HG03139 (cell line): ENCODE measurements around the gene RGS6.

Source experiments
- ATAC-seq: cut with Tn5 transposase; IDR thresholded peaks from one replicate; pipeline ENCODE4 v1.9.1; 2021; ENCODE audit not compliant: unreplicated experiment

Gene RGS6

DNA sequence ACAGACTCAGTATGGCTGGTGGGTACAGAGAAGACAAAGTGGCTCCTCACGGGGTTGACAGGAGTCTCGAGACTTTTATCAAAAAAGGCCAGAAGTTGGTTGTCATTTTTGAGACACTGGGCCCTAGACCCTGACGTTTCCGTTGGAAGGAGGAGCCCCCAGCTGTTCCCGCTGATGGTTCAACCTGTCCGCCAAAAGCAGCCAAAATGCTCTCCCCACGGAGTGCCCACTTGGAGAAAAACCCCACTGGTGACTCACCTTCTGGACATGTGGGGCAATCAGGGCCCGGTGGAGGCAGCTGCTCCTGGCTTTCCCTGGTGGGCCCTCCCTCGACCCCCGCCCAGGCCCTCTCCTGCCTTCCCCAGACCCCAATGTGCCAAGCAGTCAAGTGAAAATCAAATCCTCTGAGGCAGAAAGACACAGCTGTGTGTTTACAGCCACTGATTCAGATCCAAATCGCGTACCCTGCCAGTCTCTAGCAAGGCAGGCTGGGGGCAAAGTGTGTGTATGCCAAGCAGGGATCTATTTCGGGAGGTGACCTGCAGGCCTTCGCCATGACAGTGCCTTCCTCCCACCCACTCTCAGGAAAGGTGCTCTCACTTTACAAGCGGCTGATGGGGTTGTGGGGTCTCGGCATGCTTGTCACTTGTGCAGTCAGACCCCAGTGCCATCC is 614.3 kb downstream of the RGS6 start:
- no peak for ATAC-seq

DNA sequence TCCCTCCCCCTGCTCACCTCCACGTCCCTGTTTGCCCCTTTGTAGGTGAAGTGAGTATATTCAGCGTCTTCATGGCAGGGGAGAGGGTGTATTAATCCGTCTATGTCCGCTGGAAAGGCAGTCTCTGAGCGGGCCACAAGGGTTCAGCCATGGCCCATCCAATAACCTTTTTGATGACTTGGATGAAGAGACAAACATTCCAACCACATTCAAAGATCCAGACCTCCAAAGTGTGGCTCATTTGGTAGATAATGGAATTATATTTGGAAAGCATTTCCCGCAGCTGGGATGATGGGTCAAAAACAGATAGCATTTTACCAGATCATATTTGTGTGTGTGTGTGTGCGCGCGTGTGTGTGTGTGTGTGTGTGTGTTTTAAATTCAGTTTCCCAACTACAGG is 615.8 kb downstream of the RGS6 start:
- no peak for ATAC-seq

DNA sequence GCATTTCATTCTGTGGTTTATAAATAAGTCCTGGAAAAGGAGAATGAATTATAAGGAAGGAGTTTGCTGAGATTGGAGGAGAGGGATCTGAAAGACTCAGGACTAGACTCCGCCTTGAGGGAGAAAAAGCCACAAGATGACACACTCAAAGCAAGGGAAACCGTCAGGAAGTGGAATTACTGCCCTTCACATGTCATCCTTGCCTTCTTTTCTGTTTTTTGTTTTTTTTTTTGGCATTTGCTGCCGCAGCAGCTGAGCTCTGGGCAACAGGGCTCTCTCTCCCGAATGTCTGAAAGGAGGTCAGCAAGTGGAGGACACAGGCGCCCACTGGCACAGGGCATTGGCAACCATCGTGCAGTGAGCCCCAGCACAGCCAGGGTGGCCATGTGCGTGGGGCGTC is 616.8 kb downstream of the RGS6 start:
- ATAC-seq, result no peak

DNA sequence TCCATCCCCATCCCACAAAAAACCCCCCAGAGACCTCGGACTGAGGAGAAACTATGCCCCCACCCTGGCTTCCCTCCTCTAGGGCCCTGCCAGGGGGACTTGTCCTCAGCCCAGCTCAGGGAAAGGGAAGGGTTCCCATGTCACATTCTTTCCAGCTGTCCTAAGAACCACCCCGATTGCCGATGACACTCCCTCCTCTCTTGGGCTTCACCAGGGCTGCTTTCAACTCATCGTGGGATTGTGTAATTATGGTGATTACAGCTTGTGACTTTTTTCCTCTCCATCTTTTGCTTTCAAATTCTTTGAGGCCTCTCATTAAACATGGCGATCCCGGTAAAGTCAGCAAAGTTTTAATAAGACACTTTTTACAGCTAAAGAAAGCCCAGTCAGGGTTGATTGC is 617.6 kb downstream of the RGS6 start:
- ATAC-seq, result no peak

DNA sequence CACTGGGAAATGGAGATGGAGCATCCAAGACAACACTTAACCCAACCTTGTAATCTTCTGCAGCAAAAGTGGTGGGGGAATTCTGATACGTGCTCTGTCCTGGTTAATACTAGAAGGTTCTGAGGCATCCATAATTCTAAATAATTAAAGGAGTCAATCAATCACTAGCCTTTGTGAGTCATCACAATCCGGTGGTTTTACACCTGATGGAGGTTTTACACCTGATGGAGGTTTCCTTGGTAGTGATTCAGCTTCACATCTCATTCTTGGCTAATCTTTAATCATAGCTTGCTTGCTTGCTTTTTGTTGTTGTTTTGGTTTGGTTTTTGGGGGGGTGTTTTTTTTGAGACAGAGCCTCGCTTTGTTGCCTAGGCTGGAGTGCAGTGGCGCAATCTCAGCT is 618.3 kb downstream of the RGS6 start:
- no peak for ATAC-seq

DNA sequence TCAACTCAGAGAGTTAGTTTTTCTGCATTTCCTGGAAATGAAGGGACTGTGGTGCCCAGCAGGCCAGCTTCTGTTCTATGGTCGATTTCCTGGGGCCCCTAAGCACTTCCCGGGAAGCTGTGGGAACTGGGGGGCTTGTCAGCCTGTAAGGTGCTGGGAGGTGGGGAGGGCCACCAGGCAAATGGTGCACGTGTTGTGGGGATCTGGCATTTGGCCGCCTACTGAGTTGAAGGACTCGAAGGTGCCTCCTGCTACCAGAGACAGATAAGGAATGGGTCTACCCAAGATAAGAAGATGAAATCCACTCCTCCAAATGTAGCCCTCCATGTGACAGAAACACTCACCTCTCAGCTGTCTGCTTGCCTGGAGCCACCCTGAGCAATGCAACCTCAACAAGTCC is 620.0 kb downstream of the RGS6 start:
- no peak for ATAC-seq

DNA sequence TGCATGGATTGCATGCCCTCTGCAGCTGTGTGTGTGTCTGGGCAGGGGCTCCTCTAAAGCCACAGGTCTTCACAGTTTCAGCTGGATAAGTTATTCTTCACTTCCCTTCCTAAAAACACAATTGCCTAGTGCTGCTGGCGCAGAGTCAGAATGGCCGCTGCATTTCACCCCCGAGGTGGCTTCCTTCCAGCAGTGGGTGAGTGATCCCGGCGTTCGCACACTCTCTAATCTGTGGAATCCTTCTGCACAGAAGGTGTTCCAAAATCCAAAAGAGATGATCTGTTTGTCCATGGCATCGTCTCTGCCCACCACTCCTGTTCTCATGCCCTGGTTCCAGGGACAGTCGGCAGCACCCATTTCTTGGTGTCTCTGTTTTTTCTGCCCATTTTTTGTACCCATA is 620.9 kb downstream of the RGS6 start:
- ATAC-seq, result no peak

DNA sequence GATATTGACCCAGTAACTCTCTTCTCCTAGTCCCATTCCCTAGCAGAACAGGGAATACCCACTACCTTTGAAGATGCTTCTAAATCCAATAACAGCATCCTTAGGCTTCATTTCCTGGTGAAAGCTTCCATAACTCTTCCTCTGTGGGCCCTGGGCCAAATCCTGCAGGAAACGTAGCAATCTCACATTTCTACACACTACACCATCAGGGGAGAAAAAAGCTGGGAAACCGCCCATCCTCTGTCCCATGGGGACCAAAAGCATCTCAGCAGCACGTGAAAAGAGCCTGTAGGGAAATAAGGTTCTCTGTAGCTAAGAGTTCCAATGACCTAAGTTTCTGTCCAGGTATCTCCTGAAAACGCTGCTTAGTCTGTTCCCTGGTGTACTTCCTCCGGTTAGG is 621.4 kb downstream of the RGS6 start:
- no peak for ATAC-seq

DNA sequence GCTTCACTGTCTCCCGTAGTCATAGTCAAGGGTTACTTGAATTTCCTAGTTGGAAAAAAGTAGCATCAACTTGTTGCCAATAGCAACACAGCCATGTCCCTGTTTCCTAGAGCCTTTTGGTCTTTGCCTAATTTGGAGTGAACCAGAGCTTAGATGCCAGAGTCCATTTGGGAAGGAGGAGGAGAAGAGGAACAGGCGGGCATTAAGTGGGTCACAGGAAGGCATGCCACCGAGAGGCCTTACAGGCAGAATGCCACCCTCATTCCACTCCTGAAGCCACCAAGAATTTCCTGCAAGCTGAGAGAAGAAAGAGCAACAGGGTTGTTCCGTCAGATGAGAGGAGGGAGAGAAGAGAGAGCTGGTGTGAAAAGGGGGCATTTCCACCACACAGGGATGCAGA is 622.2 kb downstream of the RGS6 start:
- no peak for ATAC-seq

DNA sequence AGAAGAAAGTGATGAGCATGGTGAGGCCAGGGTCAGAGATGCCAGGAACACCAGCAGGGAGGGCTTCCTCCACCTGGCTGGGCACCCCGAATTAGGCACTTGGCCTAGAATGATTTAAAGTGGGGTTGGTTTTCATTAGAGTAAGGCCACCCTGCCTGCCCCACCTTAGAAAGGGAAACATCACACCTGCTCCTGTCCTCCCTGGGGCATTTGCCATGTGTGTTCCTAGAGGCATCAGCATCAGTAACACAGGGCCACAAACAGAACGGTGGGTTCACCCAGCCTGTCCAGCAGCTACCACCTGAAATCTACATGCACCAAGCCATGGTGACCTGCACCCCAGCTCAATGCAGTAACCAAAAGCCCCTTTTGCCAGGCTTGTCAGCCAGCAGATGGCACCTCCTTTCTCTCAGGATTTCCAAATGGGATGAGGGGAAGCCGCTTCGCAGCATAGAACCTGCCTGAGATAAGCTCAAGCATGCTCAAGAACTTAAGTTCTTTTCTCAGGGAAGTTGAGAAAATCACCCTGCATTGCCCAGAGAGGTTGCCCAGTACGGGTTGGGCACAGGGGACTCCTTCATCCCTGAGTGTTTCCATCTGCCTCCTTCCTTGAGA is 622.9 kb downstream of the RGS6 start:
- no peak for ATAC-seq

DNA sequence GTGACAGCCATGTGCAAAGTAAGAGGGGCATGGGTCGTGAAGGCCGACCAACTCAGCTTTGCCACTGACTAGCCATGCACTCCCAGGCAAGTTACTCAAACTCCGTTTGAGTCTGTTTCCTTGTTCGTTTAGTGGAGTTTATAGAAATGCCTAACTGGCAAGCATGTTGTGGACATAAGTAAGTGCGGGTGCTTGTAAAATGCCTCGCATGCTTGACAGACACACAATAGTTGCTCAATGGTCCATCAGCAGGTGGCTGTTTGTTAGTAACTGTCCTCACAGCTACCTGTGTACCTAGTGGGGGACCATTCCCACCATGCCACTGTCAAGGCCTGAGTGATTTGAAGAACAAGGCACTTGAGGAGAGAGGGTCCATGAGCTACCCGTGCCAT is 623.4 kb downstream of the RGS6 start:
- no peak for ATAC-seq

DNA sequence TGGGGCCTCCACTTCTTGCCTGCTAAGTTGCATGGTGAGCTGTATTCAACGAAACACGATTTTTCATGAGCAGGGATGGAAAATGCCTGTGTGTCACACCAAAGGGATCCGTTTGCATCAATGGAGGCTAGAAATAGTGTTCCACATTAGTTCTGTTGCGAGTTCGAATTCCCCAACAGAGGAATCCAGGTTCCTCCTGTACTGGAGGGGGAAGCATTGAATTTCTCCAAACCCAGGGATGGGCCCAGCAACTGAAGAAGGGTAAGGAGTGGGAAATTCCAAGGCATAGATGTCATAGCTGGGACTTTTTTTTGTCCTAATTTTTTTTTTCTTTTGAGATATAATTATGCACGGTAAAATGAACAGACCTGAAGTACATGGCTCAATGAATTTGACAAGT is 625.4 kb downstream of the RGS6 start:
- no peak for ATAC-seq

DNA sequence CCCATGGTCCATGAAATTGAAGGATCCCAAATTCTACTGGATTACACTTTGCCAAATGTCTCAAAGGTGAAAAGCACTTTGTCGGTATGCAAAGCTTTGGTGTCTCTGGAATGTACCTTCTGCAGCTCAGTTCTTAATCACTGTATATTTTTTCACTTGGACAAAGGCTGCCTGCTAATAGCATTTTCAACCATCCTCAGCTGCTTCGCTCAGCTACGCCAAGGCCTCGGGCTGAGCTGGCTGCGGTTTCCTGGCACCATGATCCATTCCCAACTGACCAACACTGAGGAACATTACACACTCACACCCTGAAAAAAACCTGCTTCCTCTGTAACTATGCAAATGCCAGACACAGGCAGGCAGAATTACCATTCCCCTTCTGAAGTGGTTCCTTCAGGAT is 626.5 kb downstream of the RGS6 start:
- ATAC-seq, result no peak

DNA sequence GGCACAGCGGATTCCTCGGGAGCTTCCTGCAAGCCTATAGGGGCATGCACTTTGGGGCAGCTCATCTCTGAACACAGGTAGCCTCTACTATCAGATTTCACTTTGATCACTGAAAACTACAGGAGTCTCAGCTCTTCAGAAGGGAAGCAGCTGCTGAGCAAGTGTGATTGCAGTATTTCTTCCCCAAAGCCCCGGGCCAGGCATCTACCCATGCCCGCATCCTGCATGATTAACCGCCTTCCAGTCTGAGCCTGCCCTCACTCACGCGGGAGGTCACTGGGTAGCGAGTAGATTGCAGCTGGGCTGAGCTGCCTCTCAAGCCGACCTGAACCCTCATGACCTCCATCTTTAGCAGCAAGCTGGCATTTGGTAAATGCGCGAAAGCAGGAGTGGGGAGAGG is 627.0 kb downstream of the RGS6 start:
- ATAC-seq, result no peak

DNA sequence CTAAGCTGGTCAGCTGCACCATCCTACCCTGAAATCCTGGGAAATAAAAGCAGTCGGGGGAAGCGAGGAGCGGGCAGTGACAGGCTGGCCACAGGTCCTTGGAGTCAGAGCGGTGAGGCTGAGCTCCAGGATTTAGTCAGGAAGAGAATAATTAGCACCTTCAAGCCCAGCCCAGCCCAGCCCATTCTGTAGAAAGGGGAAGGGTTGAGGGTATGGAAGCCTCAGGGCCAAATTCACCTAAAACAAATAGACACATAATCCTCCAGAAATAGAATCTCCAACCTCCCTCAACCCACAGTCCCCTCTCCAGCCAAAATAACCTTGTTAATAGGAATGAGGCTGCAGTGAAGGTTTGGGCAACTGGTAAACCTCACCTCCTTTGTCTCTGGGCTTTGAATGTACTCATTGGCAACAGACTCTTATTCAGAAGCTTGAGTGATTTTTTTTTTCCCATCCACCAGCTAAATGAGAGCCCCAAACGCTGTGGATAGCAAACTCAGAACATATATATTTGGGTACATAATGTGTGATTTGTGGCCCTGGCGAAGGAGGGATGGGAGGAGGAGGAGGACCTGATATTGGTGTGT is 627.5 kb downstream of the RGS6 start:
- no peak for ATAC-seq

DNA sequence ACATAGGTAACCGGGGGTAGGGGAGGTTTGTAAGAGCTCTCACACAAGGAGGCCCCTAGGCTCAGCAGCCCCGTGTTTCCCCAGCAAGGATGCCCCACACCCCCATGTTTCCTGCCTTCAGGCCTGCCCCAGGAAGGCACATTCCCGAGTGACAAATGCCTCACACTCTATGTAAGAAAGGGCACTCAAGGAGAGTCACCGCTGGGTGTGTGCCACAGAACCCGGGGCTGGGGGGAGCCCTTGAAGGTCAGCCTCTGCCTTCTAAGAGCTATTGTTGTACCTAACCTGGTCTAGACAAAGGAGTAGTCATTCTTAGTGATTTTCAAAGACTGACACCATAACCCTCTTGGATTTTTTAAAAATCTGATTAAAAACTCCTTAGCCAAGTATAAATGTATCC is 628.1 kb downstream of the RGS6 start:
- no peak for ATAC-seq

DNA sequence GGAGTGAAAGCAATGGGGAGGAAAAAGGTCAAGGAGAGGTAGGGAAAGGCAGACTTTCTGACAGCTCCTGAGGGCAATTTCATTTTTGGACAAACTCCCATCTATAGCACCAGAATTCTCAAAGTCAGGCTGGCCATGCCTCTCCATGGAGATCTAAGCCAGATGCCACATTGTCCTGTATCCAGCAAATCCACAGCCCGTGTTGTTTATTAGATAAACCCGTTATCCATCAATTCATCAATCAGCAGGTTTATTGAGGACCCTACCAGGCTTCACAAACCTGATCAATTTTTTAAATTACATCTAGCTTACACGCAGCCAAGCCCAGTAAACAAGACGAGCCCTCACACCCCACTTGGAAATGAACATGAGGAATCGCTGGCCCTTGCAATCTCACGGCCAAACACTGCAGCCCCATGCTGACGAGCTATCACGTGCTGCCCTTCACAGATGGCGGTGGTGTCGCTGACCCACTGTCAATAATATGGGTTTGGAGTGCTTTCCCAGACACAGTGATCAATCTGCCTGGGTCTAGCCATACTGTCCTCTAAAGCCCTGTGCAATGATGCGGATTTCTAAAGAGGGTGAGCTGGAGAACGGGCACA is 628.8 kb downstream of the RGS6 start:
- no peak for ATAC-seq

DNA sequence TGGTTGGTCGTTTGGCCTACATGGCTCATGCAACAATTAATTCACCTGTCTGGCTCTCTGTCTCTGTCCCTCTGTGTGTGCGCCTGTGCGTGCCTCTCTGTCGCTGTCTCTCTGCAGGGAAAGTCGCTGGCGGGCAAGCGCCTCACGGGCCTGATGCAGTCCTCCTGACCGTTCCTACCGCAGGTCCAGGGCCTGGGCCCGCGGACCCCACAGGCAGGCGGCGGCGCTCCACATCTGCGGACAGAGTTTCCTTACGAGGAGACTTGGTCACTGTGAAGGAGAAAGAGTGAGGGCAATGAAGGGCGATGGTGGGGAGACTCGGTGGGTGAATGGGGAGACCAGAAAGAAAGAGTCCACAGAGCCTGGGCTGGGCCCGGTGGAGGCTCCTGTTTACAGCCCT is 630.1 kb downstream of the RGS6 start:
- ATAC-seq, result no peak

DNA sequence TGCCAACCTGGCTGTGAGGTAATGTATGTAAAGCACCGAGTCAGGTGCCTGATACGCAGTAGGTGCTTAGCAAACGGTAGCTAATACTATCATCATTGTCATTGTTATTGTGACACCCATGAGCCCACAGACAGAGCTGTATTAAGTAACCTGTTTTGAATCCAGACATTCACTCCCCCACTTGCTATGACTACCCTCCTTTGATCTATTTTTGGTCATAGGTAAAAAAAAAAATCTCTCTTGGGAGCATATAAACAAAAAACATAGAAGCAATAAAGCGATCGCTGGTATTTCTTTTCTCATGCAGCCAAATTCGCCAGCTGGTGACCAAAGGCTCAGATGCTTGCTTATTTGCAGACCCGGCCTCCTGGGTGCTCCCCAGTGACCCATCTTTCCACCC is 631.4 kb downstream of the RGS6 start:
- ATAC-seq, result no peak

DNA sequence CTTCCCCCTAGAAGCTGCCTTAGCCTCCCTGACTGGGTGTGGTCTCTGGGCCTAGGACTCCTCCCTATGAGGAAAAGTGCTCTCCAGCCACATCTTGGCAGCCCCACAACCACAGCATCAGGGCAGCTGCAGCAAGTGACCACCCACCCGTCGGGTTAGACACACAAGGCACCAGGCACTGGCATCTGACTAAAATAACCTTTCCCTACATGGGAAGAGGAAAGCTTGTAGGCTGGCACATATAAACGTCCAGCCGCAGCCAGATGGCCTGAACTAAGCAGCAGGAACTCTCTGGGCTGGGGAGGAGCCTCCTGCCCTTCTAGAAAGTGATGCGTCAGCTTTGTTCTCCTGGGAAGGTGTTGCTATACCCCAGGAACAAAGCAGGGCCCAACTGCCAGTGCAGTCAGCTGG is 632.9 kb downstream of the RGS6 start:
- no peak for ATAC-seq

DNA sequence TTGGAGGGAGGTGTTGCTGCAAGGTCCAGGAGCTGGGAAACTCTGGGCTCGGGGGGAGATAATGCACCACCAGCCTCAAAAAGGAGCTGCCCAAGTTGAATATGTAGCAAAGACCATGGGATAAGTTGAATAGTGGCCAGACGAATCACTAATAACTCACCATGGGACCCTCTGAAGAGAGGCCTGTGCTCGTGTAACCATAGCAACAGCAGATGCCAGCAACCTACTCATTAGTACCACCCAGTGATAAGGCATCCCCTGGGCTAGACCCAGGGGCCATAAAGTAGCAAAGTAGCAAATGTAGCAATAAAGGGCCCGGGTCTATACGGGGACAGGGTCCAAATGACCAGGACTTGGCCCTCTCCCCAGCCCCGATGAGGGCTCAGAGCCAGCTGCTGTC is 633.7 kb downstream of the RGS6 start:
- no peak for ATAC-seq

DNA sequence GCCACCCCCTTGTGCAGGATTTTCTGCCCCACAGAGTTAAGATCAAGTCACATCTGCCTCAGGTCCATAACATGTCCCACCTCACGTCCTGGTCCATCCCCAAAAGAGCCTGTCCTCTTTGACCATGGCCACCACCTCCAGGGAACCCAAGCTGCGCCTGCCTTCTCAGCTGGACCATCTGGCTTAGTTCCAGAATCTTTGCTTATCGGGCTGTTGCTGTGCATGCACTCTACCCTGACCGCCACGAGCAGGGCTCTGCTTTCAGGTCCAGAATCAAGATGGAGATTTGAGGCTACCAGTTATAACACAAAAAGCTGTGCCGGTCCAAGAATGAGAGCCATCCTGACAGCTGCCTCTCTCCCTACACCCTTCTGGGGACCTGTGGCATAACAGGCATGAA is 635.0 kb downstream of the RGS6 start:
- ATAC-seq, result no peak
